DMS 273 (cell line): ENCODE measurements around the gene SGTA.

Source experiments
- DNase-seq: peaks from one replicate; lab custom pipeline; 2025; ENCODE audit not compliant: unreplicated experiment; lab: John Stamatoyannopoulos, UW

SGTA gene

GRCh38 chr19:2810141-2811091 is 27.3 kb upstream of the SGTA start:
- no peak for DNase-seq

- no peak for DNase-seq
Observed at GRCh38 chr19:2809387-2810140, 26.5 kb upstream of the SGTA start.

GRCh38 chr19:2808129-2808941 is 25.3 kb upstream of the SGTA start:
- DNase-seq = no peak

GRCh38 chr19:2807379-2808128 is 24.5 kb upstream of the SGTA start:
- no peak for DNase-seq

GRCh38 chr19:2806736-2807378 is 23.8 kb upstream of the SGTA start:
- no peak for DNase-seq

- no peak for DNase-seq
Observed at GRCh38 chr19:2805991-2806649, 23.0 kb upstream of the SGTA start.

- DNase-seq = no peak
Observed at GRCh38 chr19:2805261-2805900, 22.3 kb upstream of the SGTA start.

- DNase-seq = no peak
Observed at GRCh38 chr19:2804156-2805004, 21.3 kb upstream of the SGTA start.

- no peak for DNase-seq
Observed at GRCh38 chr19:2803486-2804155, 20.5 kb upstream of the SGTA start.

GRCh38 chr19:2802826-2803225 is 19.8 kb upstream of the SGTA start:
- DNase-seq = no peak

GRCh38 chr19:2800506-2800905 is 17.4 kb upstream of the SGTA start:
- no peak for DNase-seq

- DNase-seq = no peak
Observed at GRCh38 chr19:2799273-2800020, 16.4 kb upstream of the SGTA start.

GRCh38 chr19:2798733-2799132 is 15.7 kb upstream of the SGTA start:
- DNase-seq = no peak

GRCh38 chr19:2798158-2798685 is 15.1 kb upstream of the SGTA start:
- no peak for DNase-seq

- no peak for DNase-seq
Observed at GRCh38 chr19:2797280-2797679, 14.2 kb upstream of the SGTA start.

- DNase-seq = no peak
Observed at GRCh38 chr19:2796659-2797266, 13.7 kb upstream of the SGTA start.
